HG03575 (cell line): ENCODE data around the gene P4HB.

Experiments used
- ATAC-seq: cut with Tn5 transposase; IDR thresholded peaks from one replicate; pipeline ENCODE4 v1.9.1; 2021; ENCODE audit not compliant: unreplicated experiment, insufficient number of reproducible peaks, low FRiP score; ENCODE audit errors: extremely low read depth

Gene P4HB

DNA sequence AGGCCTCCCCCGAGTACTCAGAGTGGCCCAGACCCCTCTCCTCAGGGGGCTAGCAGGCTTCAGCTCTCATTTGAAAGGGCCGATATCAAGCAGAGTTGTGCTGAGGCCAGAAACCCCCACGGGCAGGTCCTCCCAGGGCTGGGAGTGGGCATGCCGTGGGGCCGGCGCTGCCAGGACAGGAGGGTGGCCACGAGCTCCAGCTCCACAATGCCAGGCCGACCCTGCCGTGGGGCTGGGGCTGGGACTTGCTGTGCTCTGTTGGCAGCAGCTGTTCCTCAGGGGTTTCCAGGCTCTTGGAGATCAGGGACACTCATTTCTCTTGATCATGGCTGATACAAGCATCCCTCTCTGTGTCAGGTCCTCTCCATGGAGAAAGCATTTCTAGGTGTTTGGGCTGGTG lies 38.5 kb upstream of the P4HB start:
- no peak for ATAC-seq

DNA sequence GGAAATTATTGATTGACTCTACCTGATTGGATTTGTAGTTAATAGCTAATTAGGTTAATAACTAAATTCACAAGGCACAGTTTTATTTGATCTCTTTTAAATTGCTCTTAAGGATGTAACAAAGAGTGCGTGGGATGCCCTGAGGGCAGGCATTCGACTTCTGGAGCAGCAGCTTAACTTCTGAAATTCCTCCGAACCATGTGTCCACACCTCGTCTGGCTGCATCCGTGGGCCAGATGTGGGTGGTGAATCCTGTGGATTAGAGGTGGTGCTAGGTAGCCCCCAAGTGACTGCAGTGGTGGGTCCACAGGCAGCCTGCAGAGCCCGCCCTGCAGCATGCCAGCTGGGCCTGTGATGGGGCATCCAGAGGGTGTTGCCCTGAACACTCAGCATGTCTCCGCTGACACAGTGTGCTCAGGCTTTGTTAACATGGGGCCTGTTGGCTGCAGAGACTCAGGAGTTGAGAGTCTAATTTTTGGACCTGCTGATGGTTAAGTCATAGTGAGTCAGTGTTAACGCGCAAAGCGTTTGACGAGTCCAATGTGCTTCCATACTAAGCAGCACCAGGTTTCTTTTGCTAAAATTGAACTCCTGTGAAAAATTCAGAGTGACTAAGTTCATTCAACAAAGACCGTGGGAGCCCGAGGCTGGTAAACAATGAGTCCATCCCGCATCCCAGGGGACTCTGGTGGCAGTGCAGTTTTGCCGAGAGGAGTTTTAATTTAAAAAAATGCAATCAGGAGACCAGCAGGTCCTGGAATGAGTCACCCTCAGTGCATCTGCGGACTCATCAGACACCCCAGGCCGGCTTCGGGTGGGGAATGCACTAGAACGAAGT lies 37.9 kb upstream of the P4HB start:
- no peak for ATAC-seq

DNA sequence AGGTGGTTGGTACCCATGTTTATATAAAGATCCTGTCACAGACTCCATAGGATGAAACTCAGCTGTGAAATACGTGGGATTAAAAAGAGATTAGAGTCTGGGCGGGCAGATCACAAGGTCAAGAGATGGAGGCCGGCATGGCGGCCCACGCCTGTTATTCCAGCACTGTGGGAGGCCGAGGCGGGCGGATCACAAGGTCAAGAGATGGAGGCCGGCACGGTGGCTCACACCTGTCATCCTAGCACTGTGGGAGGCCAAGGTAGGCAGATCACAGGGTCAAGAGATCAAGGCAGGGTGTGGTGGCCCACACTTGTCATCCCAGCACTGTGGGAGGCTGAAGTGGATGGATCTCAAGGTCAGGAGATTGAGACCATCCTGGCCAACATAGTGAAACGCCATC lies 35.1 kb upstream of the P4HB start:
- ATAC-seq = no peak

DNA sequence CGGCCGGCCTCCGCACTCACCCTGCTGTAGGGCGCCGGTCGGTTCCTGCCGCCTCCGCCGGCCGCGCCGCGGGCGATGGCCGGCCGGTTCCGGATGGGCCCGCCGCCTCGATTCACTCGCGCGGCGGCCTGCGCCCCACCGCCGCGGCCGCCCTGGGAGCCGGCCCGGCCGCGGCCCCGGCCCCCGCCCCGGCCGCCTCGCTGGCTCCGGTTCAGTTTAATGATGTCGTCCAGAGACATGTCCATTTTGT lies 30.9 kb upstream of the P4HB start:
- no peak for ATAC-seq

DNA sequence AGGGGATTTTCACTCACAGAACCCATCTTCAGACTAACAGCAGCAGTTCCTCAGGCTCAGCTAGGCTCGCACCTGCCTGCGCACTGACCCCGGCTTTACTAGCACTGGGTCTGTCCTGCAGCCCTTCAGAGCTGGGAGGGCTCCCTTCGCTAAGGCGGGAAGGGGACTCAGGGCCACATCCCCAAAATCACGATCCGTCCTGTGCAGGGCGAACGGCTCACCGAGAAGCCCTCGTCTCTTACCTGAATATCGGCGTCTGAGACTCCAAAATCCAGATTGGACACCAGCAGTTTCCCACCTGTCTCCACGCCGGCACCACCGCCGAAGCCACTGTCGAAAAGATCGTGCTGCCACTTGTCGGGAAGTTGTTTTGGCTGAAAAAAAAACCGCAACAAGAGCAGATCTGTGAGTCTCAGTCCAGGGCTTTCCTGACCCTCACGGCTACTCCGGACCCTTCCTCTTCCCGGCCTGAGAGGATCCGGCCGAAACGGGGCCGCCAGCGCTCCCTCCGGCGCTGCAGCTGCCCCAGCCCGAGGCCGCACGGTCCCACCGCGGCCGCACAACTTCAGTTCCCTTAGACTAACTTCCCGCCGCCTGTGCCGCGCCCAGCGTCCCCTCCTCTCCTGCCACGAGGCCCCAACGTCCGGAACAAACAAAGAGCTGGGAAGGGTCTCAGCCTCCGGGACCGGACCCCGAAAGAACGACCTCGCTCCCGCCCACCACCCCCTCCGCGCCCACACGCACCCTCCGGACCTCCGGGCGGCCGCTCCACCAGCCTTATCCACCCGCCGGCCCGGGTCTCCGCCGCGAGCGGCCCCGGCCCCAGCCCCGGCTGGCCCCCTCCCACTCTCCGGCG lies 30.3 kb upstream of the P4HB start:
- no peak for ATAC-seq

DNA sequence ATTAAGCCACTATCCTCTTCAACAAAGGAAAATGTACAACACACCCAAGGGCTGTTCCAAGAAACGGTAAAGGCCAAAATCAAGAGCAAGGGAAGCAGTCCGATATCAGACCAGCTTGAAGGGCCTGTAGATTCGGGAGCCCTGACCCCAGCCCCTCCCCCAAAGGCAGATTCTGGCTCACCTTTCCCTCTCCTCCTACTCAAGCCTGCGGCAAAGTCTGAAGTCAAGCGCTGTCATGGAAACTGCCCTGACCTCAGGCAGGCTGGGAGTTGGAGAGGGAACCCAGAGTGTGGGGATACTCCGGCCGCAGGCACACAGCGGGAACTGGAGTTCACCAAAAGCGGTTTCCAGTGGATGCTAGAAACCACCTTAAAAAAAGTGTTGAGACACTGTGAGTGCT lies 29.3 kb upstream of the P4HB start:
- ATAC-seq = no peak

DNA sequence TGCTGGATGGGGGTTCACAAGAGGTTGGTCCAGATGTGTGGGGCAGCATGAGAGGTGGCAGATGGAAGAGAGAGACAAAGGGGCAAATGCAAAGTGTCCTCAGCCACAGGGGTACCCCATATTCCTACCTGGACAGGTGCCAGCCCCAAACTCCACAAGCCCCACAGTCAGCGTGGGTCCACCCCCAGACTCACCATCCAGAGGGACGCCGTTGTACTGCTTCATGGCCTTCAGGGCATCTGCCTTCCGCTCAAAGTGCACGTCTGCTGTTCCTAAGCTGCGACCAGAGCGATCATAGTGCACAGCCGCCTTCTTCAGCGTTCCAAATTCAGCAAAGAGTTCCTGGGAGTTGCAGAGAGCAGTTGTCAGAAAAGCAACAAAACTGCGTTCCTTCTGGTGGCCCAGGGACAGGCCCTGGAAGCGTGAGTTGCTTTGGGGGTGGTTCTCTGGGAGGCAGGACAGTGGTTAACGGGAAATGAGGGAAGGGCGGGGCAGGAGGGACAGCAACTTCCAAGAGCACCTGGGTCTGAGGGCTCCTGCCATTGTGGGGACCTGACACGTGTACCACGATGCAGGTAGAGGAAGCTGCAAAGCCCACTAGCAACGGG lies 28.8 kb upstream of the P4HB start:
- ATAC-seq = no peak

DNA sequence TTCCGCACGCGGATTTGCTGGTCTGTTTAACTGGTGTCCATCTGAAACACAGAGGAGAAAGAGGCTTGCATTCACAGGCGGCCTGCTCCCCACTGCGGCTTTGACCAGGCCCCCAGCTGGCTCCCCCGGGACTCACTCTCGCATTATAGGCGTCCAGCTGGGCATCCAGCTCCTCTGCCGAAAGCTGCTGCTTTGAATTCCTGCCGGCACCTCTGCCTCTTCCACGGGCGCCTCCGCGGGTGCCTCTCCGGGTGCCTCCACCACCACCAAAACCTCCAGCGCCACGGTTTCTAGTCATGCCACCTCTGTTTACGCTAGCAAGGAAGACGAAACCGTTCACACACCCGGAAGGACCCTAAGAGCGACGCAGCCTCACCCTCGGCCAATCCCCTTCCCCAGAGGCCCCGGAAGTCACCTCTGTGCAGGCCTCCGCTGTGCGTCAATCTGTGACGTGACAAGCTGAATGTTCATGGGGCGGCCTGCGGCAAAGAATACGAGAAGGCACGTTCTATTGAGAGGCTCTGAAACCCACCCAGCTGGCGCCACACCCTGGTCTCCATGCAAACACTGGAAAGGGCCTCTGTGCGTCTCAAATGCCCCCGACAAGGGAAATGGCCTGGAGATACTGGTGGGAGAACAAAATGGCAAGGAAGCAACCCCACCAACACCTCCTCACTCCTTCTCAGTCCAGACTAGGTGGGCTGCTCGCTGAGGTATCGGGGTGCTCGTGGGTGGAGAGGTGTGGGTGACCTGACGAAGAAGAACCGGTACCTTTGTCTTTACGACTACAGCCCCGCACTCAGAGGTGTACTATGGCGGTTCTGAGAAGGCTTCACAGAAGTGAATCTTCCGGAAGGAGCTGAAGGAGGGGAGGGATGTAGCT lies 28.0 kb upstream of the P4HB start:
- no peak for ATAC-seq

DNA sequence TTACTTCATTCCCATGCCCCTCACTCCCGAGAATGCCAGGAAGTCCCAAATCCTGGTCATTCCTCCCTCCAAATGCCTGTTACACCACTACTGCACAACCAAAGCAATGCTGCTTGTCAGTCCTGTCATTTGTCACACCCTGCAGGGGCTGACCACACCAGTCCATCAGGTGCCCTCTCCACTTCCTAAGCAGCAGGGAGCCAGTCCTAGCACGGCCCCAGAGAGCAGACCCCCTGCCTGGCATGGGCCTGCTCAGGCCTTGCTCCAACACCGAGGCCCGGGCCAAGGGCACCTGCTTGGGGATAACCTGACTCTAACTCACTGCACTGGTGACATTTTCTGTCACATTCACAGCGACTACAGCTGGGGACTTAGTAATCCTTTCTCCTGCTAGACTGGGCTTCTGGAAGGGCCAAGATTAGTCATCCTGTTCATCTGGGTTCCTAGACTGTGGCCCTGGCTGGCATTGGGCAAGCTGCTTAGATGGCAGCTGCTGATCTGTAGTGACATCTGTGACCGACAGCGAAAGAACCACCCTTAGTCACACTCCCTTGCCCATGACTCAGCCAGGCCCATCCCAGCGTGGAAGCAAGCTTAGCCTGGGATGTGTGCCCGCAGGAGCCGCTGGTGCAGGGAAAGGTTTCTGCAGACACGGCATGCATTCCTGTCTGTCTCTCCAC lies 25.7 kb upstream of the P4HB start:
- ATAC-seq = no peak

DNA sequence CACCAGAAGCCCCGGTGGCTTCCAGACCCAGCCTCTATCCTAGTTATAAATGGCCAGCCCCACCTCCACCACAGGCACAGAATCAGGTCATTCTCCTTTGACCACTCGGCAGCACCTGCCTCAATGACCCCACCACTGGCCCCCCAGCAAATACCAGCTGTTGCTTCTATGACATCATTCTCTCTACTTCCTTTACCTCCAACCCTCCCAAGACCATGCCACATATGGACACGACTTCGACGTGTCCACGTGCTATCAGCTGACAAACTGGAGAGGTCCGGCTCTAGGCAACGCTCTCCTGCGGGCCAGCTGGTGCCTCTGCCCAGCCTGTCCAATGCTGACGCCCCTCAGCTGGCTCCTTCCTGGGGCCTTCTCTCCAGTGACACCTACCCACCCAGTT lies 25.1 kb upstream of the P4HB start:
- no peak for ATAC-seq

DNA sequence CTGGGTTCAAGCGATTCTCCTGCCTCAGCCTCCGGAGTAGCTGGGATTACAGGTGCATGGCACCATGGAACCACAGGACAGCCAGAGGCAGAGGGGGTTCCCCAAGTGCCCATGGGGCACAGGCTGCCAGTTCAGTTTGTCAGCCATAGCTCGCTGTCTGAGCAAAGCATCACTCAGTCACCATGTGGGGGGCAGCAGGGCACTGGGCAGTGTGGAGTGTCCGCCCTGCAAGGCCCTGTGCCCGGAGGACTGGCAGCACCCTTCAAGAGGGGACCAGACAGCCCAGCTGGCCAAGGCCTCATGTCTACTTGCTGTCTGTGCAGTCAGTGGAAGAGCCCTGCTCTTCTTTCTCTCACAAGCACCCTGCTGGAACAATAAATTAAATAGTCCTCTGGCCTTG lies 24.6 kb upstream of the P4HB start:
- ATAC-seq = no peak

DNA sequence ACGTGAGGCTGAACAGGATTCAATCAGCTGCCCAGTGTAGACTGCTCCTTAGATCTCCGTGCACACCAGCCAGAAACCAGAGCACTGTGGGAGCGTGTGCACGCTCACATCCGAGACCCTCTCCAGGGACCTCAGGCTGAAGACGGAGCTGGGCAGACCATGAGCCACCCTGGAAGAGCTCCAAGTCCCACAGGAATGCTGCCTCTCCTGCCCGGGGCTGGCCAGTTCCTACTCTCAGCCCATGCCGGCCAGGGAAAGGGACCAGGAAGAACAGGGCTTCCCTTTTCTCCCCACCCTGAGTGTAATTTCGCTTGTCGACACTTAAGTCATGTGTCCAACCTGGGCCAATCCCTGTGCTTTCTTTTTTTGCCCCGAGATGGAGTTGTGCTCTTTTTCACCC lies 24.2 kb upstream of the P4HB start:
- no peak for ATAC-seq

DNA sequence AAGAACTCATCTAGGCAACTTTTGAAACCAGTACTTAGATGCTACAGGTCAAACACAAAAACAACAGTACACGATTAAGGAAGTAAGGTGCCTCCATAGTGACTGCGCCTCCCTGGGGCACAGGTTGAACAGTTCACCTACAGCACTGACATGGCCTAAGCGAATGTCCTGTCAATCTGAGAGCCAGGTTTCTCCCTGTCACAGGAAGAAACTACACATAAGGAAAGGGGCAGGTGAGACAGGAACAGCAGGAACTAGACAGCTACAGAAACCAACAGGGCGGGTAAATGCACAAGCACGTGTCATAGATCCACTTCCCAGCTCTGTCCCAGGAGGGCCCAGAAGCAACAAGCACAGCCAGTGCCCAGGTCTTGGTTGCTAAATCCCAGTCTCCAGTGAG lies 18.8 kb upstream of the P4HB start:
- no peak for ATAC-seq

DNA sequence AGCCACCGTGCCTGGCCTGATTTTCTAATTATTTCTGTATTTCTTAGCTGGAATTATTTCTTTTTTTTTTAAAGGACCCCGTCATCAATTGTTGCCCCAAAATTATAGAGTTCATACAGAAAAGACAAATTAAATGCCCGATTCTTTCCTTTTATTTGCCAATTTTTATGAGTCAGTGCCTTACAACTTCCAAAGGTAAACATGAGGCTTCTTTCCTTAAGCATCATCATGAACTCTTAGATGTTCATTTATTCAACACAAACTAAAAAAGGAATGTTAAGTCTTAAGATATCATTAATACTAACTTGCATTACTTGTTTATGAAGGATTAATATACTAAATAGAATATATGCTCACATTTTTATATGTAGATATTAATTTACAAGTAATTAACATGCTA lies 18.0 kb upstream of the P4HB start:
- ATAC-seq = no peak

DNA sequence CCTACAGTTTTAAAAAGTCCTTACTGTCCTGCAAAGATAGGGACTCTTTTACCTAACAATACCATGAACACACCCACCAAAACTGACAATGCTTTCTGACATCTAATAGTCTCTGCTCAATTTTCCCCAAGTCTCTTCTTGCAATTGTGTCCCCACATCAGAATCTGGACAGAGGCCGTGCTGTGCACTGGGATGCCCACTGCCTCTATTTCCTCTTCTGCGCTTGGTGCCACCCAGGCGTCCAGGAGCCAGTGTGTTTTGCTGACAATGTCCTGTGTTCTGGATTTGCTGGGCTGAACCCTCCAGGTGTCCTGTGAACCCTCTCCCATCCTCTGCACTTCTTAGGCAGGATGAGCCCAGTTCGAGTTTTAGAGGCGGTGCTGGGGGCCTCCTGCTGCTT lies 17.2 kb upstream of the P4HB start:
- no peak for ATAC-seq

DNA sequence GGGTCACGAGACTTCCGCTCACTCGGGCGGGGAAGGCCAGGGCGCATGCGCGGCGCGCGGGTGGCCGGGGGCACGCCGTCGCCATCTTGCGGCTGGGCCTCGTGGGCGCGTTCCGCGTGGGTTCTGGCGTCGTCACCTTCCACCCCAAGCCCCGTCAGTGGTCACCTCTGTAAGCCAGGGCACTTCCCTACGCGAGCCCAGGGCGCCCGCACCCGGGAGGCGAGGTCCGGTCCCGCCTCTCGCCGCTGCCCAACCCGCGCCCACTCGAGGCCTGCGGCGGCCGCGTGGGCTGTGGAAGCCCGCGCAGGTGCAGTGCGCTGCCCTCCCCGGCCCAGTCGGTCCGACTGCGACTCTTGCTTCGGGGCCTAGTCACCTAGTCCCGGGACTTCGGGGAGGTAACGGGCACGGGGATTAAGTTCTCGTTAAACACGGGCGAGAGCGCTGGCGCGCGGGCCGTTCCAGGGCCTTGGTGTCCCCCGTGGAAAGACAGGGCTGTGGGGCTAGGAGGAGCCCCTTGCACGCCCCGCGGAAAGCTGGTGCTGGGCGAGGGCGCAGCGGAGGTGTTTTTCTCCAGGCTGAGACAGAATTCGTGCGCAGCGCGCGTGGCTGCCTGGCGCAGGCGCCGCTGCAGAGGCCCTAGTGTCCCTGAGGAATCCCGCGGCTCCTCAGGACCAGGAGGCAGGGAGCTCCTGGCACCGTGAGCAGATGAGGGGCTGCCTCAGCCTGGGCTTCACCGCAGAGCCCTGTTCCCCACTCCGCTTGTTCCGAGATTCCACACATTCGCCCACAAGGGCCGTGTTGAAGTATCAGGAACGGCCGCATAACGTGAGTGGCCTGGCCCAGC lies 11.3 kb upstream of the P4HB start:
- no peak for ATAC-seq

DNA sequence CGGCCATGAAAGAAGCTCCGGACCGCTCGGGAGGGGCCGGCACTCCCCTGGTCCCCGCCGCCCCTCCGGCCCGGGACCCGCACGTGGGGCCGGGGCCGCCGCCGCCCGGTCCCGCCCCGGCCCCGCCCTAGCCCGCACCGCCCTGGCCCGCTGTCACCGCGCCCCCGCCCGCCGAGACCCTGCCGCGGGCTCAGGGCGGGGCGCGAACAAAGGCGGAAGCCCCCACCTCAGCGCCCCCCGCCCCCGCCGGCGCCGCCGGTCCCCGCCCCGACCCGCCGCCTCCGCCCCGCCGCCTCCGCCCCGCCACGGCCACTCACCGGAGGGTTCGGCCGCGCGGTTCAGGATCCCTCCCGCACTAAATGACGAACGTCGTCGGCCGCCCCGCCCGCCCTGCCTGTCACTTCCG lies 10.6 kb upstream of the P4HB start, which contains the start of gene ARHGDIA:
Gene ARHGDIA (minus strand): TSS at position 357 of the 406 bp plus-strand sequence. CDS start 1,407 bp downstream, outside the sequence.
- ATAC-seq = no peak
